ENCODE results near the gene CNIH3.

- TF ChIP-seq CTCF (IDR thresholded peaks at IDR 0.05; ENCODE audit: borderline replicate concordance, extremely low read depth, low read length, poor library complexity, severe bottlenecking) (no peak), EZH2 (IDR thresholded peaks at IDR 0.05; ENCODE audit: borderline replicate concordance, low read depth, low read length, severe bottlenecking) (no peak)
Observed at GRCh38 chr1:224621813-224622682, 5.9 kb downstream of the CNIH3 start.

All from DND-41 (cell line).